ENCODE results near the gene TAAR6. TPM values are rescaled to one million over a fixed set of nuclear protein-coding genes. Genes with fewer than 3 reads are reported as not detected.

The TAAR6 gene
- total and polyA plus RNA-seq, 2 experiments from 2014 or later = not detected

DNA sequence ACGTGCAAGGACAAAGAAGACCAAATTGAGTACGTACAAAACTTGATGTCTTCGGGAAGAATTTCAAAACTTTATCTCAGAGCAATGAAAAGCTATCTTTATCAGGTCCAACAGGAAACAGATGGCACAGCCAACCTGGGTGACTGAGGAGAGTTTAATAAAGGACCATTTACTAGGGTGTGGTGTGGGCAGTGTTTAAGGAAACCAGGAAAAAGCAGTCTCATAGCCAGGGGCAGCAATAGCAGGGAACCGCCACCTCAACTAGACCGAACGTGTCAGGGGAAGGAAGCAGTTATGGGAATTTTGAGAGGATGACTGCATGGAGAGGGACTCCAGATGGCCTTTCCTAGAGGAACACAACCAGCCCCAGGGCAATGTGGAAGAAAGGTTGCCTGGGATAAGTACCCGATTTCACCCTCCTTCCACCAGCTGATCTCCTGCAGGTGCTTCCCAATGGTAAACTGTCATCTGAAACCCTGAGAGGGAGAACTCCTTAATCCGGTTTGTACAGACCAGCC, 34.6 kb downstream of the TAAR6 start:
- no peaks in the 10 kb centered on the region for H4K20me1 ChIP-seq (ENCODE audit: insufficient read depth)

DNA sequence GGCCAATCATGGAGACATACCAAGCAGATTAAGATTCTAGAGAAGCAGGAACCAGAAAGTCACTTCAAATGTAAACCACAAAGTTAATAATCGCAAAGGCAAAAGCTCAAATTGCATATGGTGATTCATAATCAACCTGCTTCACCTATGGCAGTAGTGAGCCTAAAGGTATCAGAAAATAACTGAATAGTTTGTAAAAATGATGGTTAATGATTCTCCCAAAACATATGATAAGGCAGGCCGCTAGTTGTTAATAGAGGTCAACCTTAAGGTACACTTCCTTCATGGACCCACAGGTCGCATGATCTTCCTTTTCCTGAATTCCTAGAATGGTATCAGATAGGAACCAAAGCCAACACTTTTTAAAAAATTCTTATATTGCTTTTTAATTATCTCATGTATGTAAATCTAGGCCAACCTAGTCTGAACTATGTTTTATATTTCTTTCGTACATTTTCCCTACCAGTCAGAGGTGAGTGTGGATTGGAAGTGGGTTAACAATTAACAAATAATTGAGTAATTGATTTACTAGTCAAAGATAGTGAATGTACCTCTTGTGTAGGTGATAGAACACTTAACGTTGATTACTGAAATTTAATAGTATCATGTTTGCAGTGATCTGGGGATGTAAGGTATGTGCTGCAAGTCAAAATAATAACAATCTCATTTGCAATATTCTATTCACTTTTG, 37.6 kb downstream of the TAAR6 start:
- Histone ChIP-seq H4K20me1 (ENCODE audit: insufficient read depth) (no peaks in the 10 kb centered on the region), H3K27ac (no peak overlapping the region), H3K4me3 (no peak overlapping the region), H3K36me3 (ENCODE audit: low read depth) (no peaks in the 10 kb centered on the region), H3K79me2 (ENCODE audit: insufficient read depth) (no peaks in the 10 kb centered on the region), H3K4me2 (ENCODE audit: unreplicated experiment) (no peak overlapping the region), H3K27me3 (replicated peaks; ENCODE audit: insufficient read depth) (peaks cover 7% of the 10 kb centered on the region; the same call in 1 of the 2 replicates), H3K9me2 (ENCODE audit: insufficient read depth) (no peaks in the 10 kb centered on the region), H3K9me3 (ENCODE audit: low read depth) (no peaks in the 10 kb centered on the region), H3K9ac (no peak overlapping the region), H3F3A (ENCODE audit: insufficient read depth) (no peaks in the 10 kb centered on the region), H2AFZ (no peak overlapping the region), H3K4me1 (ENCODE audit: insufficient read depth) (no peaks in the 10 kb centered on the region)
- no peak for DNase-seq
- 60 to 72% methylated on average over 5 of the region's 5 CpGs for WGBS, 2 experiments (ENCODE audit: low coverage in 1 of 2, low lambda C conversion rate in 2 of 2, missing lambda C conversion rate in 2 of 2)
- no peak for TF ChIP-seq EZH2phosphoT487 (IDR thresholded peaks at IDR 0.05; ENCODE audit: insufficient read depth, low read depth)
- no peak for TF ChIP-seq EZH2 (IDR thresholded peaks at IDR 0.05; ENCODE audit: insufficient read depth, poor library complexity, severe bottlenecking)
- in situ Hi-C loops (cut with MboI) = no loop called here

More for the DNA sequence above, 34.6 kb downstream of the TAAR6 start:
- no peak overlapping the region for H2AFZ ChIP-seq
- no peaks in the 10 kb centered on the region for H3K36me3 ChIP-seq (ENCODE audit: low read depth)
- no peaks in the 10 kb centered on the region for H3F3A ChIP-seq (ENCODE audit: insufficient read depth)
- no peak overlapping the region for H3K4me3 ChIP-seq
- H3K27ac ChIP-seq = no peak overlapping the region
- H3K27me3 ChIP-seq (replicated peaks; ENCODE audit: insufficient read depth) = no peaks in the 10 kb centered on the region; the same call in 1 of the 2 replicates
- no peak for DNase-seq
- H3K9me2 ChIP-seq (ENCODE audit: insufficient read depth) = no peaks in the 10 kb centered on the region
- H3K4me2 ChIP-seq (ENCODE audit: unreplicated experiment) = no peak overlapping the region
- no peak overlapping the region for H3K9ac ChIP-seq
- WGBS, 2 experiments (ENCODE audit: low coverage in 1 of 2, low lambda C conversion rate in 2 of 2, missing lambda C conversion rate in 2 of 2) = 68 to 69% methylated on average over 8 of the region's 8 CpGs
- no peak for TF ChIP-seq EZH2phosphoT487 (IDR thresholded peaks at IDR 0.05; ENCODE audit: insufficient read depth, low read depth)
- TF ChIP-seq EZH2 (IDR thresholded peaks at IDR 0.05; ENCODE audit: insufficient read depth, poor library complexity, severe bottlenecking) = no peak
- no peaks in the 10 kb centered on the region for H3K9me3 ChIP-seq (ENCODE audit: low read depth)
- in situ Hi-C loops (cut with MboI) = no loop called here
- H3K79me2 ChIP-seq (ENCODE audit: insufficient read depth) = no peaks in the 10 kb centered on the region
- H3K4me1 ChIP-seq (ENCODE audit: insufficient read depth) = no peaks in the 10 kb centered on the region

DNA sequence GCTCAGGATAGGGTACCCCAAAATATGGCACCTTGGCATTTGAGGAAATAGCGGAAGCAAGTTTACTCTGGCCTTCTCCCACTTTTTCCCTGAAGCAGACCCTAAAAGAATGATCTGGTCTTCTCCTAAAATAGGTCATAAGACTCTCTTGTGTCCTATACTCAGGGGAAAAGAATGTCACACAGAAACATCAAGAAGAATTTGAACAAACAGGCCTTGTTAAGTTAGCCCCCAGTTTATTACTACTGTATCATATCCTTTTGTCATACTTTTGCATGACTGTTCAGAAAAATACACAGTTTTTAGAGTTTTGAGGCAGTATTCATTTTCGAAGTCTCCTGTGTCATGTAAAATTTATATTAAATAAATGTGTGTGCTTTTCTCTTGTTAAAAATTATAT, 41.5 kb downstream of the TAAR6 start:
- DNase-seq = no peak
- no peaks in the 10 kb centered on the region for H4K20me1 ChIP-seq (ENCODE audit: insufficient read depth)
- H2AFZ ChIP-seq = no peak overlapping the region
- in situ Hi-C loops (cut with MboI) = no loop called here
- H3K4me1 ChIP-seq (ENCODE audit: insufficient read depth) = no peaks in the 10 kb centered on the region
- no peaks in the 10 kb centered on the region for H3F3A ChIP-seq (ENCODE audit: insufficient read depth)
- 48 to 53% methylated on average over 2 of the region's 2 CpGs for WGBS, 2 experiments (ENCODE audit: low coverage in 1 of 2, low lambda C conversion rate in 2 of 2, missing lambda C conversion rate in 2 of 2)
- no peaks in the 10 kb centered on the region for H3K9me2 ChIP-seq (ENCODE audit: insufficient read depth)
- H3K9ac ChIP-seq = no peak overlapping the region
- no peak overlapping the region for H3K4me2 ChIP-seq (ENCODE audit: unreplicated experiment)
- no peak for TF ChIP-seq EZH2phosphoT487 (IDR thresholded peaks at IDR 0.05; ENCODE audit: insufficient read depth, low read depth)
- no peak for TF ChIP-seq EZH2 (IDR thresholded peaks at IDR 0.05; ENCODE audit: insufficient read depth, poor library complexity, severe bottlenecking)
- H3K36me3 ChIP-seq (ENCODE audit: low read depth) = no peaks in the 10 kb centered on the region
- H3K4me3 ChIP-seq = no peak overlapping the region
- no peaks in the 10 kb centered on the region for H3K9me3 ChIP-seq (ENCODE audit: low read depth)
- H3K79me2 ChIP-seq (ENCODE audit: insufficient read depth) = no peaks in the 10 kb centered on the region
- peaks cover 24% of the 10 kb centered on the region; the same call in 1 of the 2 replicates for H3K27me3 ChIP-seq (replicated peaks; ENCODE audit: insufficient read depth)
- no peak overlapping the region for H3K27ac ChIP-seq

DNA sequence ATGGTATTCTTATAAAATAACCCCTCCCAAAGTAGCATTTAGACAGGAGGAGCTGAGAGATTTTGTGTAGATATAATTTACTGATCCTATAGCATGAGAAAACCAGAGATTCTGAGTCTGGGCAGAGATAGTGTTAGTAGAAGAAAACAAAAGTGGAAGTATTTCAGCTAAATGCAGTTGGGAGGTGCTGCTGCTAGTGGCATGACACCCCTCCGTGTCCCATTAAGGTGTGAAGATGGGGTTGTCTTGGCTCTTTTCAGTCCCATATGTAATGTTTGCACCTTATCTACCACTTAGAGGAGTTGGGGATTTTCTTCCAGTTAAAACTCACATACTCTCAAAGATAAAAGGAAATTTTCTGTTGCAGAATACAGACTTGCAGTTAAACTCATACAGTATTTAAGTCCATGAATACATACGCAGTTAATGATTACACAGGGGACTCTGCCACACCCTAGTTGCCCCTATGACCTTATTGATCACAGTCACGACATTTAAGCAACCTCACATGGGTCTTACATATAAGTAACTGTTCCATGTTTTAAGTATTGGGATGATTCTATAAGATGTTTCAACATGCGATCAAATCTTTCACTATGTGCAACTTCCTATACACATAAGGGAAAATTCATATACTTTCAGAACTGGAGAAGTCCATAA, 42.5 kb downstream of the TAAR6 start:
- H3K4me1 ChIP-seq (ENCODE audit: insufficient read depth) = no peaks in the 10 kb centered on the region
- no peaks in the 10 kb centered on the region for H3K9me2 ChIP-seq (ENCODE audit: insufficient read depth)
- no peaks in the 10 kb centered on the region for H3K36me3 ChIP-seq (ENCODE audit: low read depth)
- H3K4me2 ChIP-seq (ENCODE audit: unreplicated experiment) = no peak overlapping the region
- no peaks in the 10 kb centered on the region for H3K79me2 ChIP-seq (ENCODE audit: insufficient read depth)
- no peaks in the 10 kb centered on the region for H3K9me3 ChIP-seq (ENCODE audit: low read depth)
- TF ChIP-seq EZH2 (IDR thresholded peaks at IDR 0.05; ENCODE audit: insufficient read depth, poor library complexity, severe bottlenecking) = no peak
- no peak for TF ChIP-seq EZH2phosphoT487 (IDR thresholded peaks at IDR 0.05; ENCODE audit: insufficient read depth, low read depth)
- DNase-seq = no peak
- peaks cover 32% of the 10 kb centered on the region for H3K27me3 ChIP-seq (replicated peaks; ENCODE audit: insufficient read depth)
- no peaks in the 10 kb centered on the region for H3F3A ChIP-seq (ENCODE audit: insufficient read depth)
- 38 to 46% methylated on average over 4 of the region's 4 CpGs for WGBS, 2 experiments (ENCODE audit: low coverage in 1 of 2, low lambda C conversion rate in 2 of 2, missing lambda C conversion rate in 2 of 2)
- no peaks in the 10 kb centered on the region for H4K20me1 ChIP-seq (ENCODE audit: insufficient read depth)
- H2AFZ ChIP-seq = no peak overlapping the region
- in situ Hi-C loops (cut with MboI) = no loop called here
- H3K9ac ChIP-seq = no peak overlapping the region
- no peak overlapping the region for H3K4me3 ChIP-seq
- no peak overlapping the region for H3K27ac ChIP-seq

Measured in GM23248 (cell line).